TTC549 (cell line): Measurements from ENCODE around the gene FSTL4.

Source experiments
- FAIRE-seq: peaks from 2 replicates; lab custom pipeline; 2012; peaks lifted over from hg19 to GRCh38; lab: Jason Lieb, UNC

The FSTL4 gene

DNA sequence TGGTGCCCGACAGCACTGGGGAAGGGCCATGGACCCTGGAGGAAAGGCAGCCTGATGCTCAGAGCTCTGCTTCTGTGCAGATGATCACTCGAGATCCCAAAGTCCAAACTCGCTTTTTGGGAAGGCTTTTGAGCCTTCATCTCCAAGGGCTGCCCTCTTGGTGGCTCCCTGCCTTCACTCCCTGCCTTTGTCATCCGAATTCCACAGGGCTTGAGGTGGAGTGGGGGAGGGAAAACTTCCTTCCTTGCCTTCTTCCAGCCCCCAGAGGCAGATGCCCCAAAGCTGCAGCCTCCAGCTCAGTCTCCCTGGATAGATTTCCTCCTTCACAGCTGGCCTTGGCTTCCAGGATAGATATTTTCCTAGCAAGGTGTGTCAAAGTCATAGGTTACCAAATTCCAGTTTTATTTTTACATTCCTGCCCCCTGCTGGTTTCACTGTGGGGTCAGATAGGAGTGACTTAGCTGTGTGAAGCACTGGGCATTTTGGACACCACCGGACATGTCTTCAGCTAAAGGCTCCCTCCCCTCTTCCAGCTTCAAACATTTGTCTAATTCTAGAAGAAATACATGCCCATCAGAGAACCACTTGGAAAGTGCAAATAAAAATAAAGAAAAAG, 292.3 kb downstream of the FSTL4 start:
- FAIRE-seq = no peak

DNA sequence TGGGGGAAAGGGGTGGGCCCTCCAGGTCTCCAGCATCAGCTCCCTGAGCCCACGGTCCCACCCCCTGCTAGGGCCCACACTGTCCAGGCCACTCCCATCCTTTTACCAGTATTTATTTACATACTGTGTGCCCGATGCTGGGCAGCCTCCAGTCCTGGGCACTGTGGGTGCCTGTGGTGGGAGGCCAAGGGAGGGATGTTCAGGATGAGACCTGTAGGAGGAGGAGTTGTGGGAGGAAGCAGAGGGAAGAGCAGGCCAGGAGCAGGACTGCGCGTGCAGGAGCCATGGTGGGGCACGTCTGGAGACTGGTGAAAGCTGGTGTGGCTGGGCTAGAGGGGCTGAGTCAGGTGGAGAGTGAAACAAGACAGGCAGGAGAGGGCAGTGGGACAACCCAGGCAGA, 293.1 kb downstream of the FSTL4 start:
- no peak for FAIRE-seq

DNA sequence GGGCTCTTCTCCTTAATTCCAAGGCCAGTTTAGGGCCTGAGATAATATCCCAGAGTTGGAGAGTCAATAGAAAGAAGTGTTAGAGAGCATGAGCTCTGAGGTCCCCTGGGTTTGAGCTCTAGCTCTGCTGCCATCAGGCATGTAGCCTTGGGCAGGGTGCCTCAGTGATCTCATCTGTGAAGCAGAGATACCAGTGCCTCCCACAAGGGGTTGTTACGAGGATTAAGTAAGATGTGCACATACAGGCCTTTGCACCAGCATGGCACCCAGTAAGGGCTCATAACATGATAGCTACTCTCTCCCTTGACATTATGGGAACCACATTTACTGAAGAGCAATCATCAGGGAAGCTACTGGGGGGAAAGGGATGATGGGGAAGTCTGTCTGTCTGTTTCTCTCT, 294.8 kb downstream of the FSTL4 start:
- no peak for FAIRE-seq

DNA sequence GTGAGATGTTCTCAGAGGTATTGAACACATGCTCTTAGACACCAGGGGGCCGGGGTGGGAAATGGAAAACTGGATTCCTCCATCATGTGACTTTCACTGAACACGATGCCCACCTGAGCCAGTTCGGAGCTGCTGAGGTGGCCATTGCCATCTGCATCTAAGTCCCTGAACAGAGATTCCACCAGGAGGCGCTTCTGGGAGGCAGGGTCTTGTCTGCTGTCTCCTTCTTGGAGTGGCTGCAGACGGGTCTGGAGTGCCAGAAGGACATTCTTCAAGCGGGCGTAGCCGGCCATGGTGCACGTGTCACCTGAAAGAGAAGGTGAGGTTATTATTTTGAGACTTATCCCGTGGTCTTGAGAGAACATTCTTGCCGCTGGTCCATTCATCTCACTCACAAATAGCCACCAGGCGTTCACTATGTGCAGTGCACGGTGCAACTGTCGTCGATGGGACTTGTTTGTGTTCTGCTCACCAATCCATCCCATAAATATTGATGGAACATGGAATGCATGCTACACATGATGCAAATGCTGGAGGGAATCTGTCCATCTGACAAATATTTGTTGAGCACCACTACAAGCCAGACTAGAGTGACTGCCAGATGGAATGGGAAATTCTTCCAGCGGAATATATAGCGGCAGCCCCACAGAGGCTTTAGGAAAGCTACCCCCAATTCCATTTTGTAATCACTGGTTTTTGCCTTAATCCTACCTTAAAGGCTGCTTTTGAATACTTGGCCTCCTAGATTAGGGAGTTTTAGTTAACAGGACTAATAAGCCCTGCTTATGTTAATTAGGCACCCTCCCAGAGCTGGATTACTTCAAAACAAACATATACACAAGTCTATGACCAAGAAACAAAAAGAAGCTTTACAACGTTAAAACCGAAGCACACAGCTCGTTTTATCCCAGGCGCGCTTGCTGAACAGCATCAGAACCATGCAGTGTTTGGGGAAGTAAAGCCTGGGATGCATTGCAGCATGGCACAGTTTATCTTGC, 295.7 kb downstream of the FSTL4 start:
- FAIRE-seq = no peak

DNA sequence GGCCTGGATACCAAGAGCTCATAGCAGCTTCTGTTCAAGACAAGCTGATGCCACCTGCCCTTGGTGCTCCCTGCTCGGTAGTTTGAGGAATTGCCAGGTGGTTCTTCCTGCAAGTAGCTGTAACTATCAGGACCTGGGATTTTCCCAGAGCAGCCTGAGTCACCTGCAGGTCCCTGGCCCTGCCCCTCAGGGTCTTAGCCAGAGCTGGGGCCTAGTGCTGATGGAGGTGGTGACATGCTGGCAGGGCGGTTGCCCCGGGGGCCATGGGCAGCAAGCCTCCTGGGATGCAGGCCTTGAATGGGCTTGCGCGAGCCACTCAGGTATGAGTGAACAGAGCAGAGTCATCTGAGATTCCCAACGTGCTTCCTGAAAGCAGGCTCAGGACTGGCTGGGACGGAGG, 298.3 kb downstream of the FSTL4 start:
- FAIRE-seq = no peak

DNA sequence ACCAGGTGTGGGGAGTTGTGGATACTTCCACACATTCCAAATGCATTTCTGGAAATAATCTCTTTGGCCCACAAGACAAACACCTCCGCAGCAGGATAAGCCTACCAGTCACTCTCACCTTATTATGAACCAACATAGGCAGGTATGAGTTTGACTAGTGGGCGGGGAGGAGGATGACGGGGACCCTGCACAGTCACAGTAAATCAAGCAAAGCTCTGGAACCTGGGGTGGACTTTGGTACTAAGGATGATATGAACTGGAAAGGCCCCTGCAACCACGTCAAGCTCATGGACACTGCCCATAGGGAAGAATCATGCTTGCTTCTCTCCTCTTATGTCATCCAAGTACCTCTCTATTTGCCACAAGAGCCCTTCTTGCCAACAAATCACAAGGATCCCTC, 301.2 kb downstream of the FSTL4 start:
- no peak for FAIRE-seq

DNA sequence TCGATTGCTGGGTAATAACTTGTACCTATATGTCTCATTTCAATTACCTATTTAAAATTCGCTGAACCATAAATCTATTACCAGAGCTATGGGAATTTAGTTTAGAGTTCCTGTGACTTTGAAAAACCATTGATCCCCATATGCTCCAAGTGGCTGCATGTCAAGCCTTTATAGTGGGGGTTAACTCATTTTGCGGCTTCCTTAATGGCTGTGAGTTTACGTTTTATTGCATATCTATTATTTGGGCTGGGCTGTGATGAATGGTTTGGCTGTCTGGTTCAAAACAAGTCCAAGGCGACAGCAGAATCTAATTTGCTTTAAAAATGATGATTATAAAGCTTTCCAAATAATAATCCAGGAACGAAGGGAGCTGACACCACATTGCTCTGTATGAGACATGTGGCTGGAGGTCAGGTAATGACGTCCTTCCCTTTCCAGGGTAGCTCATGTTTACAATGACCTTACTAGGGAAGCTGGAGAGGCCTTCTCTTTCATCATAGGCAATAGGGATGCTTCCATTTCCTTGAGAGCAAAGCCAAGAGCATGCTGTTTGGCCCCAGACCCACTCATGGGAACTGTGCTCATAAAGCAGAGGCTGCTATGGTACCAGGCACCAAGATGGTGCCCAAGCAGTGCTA, 302.2 kb downstream of the FSTL4 start:
- FAIRE-seq = no peak

DNA sequence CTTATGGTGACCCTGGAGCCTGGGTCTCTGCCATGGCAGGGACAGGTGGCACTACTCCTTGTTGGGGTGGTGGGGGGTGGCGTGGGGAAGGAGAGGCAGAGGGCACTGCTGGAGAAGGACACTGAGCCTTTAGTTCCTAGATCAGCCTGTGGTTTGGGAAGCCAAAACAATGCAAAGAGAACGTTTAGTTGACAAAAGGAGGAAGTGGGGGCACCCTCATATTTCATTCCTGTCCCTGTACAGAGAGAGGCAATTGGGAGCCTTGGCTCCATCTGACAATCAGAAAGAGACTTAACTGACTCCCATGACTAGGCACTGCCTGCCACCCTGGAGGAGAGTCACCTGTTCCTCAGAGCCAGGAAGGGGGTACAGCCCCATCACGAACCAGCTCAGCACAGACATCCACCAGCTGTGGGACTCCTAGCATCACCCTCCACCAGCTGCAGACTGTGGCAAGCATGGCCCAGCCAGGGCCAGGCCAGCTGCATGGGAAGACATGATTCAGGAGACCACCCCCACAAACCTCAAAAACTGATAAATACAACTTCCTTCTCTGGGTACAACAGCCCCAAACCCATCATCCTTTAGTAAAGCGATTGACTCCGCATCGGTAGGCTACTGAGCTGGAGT, 303.1 kb downstream of the FSTL4 start:
- FAIRE-seq = no peak

DNA sequence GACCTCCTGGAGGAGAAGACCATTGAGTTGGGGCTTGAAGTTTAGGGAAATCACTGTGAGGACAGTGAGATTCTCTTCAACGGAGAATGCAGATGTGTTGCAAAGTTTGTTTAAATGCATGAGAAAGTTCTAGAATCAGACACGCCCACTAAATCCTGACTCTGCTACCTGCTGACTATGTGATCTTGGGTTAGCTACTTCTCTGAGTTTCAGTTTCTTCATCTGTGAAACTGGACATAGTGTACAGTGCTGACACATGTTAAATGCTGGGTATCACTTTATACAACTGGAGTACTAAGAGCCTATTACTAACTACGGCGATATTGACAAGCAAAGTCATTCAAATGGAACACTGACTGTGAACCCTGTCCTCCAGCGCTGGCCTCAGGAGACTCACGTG, 305.1 kb downstream of the FSTL4 start:
- FAIRE-seq = no peak

DNA sequence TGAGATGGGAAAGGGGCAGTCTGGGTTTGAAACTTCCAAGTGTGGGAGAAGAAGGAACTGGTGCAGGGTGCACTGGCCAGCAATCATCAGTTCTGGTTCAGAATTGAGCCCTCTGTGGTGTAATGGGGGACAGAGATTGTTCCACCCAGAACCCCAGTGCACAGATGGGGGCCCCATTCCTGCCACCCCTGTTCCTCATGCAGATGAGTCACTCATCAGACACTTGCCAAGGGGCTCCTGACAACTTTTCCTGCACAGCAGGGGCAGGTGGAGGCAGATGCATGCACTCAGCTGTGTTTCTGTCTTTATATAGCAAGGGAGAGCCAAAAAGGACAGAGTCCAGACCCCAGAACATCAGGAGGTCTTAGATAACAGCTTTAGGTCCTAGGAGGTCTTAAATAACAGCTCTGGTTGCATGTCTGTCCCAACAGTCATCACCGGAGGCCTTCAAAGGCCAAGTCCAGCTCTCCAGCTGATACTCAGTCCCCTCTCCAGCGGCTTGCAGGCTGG, 307.6 kb downstream of the FSTL4 start:
- FAIRE-seq = no peak

DNA sequence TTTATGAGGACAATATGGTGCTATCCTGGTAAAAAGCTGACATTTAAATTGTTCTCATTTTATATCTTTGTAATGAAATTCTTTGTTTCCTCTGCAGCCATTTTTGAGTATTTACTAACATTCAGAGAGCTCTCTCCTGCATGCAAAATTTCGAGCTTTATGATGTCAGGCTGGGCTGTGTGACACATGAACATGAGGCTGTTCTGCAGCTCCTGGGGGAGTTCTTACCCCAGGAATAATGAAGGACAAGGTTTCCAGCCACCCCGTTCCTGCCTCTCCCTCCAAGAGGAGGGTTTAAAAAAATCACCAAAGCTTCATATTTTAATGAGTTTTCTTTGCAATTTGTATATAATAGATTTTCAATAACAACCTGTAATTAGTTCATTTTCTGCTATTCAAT, 308.2 kb downstream of the FSTL4 start:
- no peak for FAIRE-seq

DNA sequence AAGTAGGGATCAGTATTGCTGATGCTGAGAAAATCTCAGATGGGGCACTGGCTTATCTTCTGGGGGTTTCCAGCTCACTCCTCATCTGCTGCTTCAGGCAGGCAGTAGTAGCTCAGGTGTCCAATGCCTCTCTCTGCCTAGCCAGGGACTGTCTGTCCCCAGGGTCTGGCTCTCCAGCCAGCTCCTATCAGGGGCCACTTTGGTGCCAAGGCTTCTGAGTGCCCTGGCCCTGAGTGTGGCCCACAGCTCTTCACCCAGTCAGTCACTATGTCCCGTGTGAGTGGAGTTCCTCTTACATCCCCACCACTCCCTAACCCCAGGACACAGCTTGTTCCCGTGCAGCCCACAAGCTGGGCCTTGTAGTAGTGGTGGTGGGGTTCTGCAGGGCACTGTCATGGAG, 309.0 kb downstream of the FSTL4 start:
- no peak for FAIRE-seq

DNA sequence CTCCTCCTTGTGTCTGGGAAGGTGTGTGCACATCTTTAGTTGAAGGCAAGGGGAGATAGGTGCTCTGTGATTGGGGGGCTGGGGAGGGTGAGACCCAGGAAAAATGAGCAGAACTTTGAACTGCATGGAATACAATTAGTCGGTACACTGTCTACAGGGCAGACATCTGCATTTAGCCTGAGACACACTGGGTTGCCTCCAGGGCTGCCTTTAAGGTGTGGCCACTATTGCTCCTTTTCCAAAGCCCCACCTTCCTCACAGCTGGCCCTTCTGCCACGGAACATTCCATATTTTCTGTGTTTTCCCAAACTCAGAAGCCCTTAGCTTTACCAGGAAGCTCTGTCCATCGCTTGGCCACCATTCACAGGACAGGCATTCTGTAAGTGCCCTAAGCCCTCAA, 312.6 kb downstream of the FSTL4 start:
- no peak for FAIRE-seq

DNA sequence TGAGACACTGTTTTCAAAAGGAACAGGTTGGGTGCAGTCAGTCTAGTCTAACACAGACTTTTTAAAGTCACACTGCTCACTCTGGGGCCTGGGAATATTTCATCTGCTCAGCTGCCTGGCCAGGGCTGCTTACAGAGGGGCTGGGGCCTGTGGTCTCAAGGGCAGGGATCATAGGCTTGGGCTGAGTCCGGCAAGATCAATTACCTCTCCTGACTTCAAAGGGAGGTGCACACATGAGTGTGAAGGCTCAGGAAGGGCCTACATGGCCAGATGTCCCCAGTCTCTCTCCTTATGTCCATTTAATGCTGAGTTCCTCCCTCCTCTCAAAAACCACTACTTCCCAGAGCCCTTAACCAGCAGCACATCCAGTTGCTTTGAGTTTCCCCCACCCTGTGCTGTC, 313.3 kb downstream of the FSTL4 start:
- FAIRE-seq = no peak

DNA sequence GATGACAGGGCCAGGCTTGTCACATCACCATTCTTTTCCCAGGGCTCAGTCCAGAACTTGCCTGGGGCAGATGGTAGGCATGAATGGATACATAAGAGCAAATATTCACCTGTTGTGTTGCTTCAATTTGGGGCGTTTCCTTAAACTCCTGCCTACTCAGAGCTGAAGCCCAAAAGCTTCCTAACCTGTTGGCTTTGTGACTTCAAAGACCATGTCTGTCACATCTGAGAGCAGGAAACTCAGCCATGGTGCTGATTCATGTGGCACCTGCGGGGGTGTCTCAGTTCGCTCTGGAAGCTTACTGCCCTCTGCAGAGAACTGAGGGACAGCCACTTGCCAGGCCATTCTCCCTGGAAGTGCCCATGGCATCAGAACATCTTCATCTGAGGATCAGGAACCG, 313.9 kb downstream of the FSTL4 start:
- FAIRE-seq = no peak

DNA sequence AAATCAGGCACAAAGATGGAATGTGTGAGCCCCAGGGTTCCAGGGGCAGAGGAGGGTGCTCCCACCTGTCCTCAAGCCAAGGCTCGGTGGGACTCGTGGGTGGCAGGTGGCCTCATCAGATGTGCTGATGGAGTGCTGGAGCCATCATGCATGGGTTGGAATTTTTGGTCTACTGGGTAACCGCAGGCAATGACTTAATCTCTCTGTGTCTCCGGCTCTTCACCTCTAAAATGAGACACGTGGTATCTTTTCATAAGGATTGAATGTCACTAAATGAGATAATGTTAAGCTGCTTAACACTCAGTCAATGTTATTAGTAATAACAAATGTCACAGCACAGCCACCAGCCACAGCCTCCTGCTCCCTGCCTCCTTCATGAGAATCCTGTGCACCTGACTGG, 315.0 kb downstream of the FSTL4 start:
- no peak for FAIRE-seq

DNA sequence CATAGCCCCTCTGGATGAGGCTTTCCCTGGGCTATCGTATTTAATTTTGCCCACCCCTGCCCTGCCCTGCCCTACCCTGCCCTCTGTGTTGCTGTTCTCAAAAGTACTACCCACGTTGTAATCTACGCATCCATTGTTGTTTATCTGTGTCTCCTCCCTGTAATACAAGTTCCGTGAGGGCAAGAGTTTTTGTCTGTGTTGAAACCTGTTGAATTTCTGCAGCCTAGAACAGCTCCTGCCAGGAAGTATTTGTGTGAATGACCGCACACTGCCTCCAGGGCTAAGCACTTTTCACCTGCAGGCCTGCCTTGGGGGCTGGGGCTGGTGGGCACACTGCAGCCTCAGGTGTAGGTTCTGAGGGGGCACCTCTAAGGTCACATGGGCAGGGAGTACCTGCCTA, 315.7 kb downstream of the FSTL4 start:
- no peak for FAIRE-seq

DNA sequence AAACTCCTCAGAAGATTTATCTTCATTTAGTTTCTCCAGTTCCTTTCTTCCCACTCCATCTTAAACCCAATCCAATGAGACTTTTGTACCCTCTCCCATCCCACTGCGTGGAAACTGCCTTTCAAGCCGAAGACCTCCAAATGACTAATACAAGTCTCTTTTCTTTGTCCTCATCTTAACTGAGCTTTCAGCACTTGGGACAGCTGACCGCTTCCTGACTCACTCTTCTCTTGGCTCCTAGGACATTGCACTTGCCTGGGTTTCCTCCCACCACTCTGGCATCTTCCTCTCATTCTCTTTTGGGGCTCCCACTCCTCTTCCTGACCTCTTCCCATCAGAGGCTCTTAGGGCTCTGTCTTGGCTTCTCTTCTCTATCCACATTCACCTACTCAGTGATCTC, 316.8 kb downstream of the FSTL4 start:
- no peak for FAIRE-seq

DNA sequence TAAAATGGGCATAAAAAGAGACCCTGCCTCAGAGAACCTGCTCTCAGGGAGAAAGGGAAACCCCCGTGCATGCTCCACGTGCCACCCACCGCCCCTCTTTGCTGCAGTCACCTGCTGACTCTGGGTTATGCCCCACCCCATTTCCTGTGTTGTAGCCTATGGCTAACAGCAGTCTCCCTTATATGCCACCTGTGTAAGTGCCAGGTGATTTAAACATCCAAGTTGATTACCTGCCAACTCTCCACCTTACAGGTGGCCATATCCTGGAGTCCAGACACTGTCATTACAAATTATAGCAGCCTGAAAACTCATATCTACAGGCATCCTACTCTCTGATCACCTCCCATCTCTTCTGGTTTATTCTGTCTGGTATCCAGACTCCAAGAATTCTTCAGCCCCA, 318.0 kb downstream of the FSTL4 start:
- no peak for FAIRE-seq

DNA sequence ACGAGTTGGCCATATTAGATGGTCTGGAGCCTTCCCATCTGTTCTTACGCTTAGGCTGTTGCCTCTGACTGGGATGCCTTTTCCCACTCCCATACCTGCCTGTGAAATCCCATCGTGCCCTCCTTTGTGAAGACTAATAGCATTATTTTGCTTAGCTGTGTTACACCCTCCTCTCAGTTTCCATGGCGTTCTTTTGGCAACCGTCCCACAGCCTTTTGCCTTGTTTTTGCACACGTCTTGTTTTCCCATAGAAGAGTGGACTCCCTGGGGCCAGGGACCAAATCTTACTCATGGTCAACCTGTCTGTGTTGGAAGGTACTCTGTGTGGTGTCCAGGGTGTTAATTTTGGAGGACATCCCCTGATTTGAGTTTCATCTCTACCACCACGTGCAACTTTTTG, 318.4 kb downstream of the FSTL4 start:
- FAIRE-seq = no peak

DNA sequence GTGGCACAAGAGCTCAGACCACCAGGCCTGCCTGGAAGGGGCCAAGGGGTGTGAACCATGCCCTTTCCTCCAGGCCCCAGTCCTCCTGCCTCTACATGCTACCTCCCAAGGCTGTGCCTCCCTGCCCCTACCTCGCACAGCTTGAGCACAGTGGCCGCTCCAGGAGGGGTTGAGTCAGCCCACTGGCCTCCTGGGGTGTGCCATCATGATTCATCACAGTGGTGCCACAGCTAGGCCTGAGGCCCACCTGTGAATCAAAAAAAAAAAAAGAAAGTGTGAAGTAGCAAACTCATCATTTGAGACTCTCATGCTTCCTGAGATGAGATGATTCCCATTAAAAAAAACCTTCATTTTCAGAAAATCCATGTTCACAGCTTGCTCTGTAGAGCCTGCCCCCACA, 320.0 kb downstream of the FSTL4 start:
- no peak for FAIRE-seq

DNA sequence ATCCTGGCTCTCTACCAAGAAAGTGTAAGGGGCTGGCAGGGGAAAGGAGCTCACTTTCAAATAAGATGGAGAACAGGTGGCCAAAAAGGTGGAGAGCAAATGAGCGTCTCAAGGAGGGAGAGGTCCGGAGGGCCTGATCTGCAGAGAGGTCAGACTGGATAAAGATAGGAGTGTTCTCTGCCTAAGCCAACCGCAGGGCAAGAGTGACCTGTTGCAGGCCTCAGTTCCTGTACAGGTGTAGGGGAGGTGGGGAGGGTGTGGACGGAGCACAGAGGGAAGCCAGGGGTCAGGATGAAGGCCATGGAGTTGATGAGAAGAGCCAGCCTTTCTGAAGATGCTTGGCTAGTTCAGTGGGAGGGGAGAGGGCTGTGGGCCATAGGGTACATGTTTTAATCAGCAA, 320.8 kb downstream of the FSTL4 start:
- FAIRE-seq = no peak
